HepG2 (cell line): ENCODE measurements around the gene BRCA2. TPM values are rescaled to one million over a fixed set of nuclear protein-coding genes. Genes with fewer than 3 reads are reported as not detected.

Source experiments
- ATAC-seq: fragments of 200-7000 bp; cut with Tn5 transposase; 3 replicates; pipeline ENCODE4 v1.9.1; 2020; ENCODE audit warnings: mild to moderate bottlenecking, moderate library complexity
- BruUV-seq: library from RNA; stranded (reverse); fragments of 400-500 nt; replicated peaks from 2 replicates; lab custom pipeline; 2021; lab: Mats Ljungman, UMichigan
- CTCF ChIA-PET: fragments of 300-600 bp; formaldehyde crosslinking; extraction: SDS; loops from one replicate; lab custom pipeline; 2021; ENCODE audit warnings: low total read pairs, inconsistent platforms, low intra/inter-chr PET ratio; lab: Yijun Ruan, JAX
- POLR2A ChIA-PET: fragments of 350-600 bp; sonication (Branson Sonifier 250); formaldehyde crosslinking; loops from one replicate; lab custom pipeline; 2020; ENCODE audit warnings: antibody characterized with exemption, inconsistent platforms; lab: Yijun Ruan, JAX
- DNase-seq: peaks from one replicate; pipeline ENCODE4 v3.0.0-alpha.2; 2015; ENCODE audit warnings: low spot score
- FAIRE-seq: peaks from 3 replicates; lab custom pipeline; 2011; peaks lifted over from hg19 to GRCh38; lab: Jason Lieb, UNC
- H2AFZ ChIP-seq: one replicate; pipeline ENCODE4 v1.6.1; 2011; ENCODE audit warnings: low read length, inconsistent platforms
- H3K27ac ChIP-seq: fragments of 300-600 bp; 3 replicates; pipeline ENCODE4 v1.8.0; 2011; ENCODE audit warnings: mixed run types, mild to moderate bottlenecking, mixed read lengths, low read length, inconsistent platforms; ENCODE audit not compliant: insufficient read depth; ENCODE audit errors: extremely low read length
- H3K27me3 ChIP-seq, 2 experiments: fragments of 200-600 bp in 1 of 2; 2 replicates in 1 of 2; 3 replicates in 1 of 2; pipeline versions ENCODE4 v1.6.0 to v1.8.0; 2011; ENCODE audit warnings: low read length in 2 of 2, mild to moderate bottlenecking in 2 of 2, moderate library complexity in 2 of 2, inconsistent platforms in 1 of 2; ENCODE audit not compliant: insufficient read depth in 2 of 2, control insufficient read depth in 1 of 2
- H3K36me3 ChIP-seq, 2 experiments: fragments of 200-600 bp in 1 of 2; replicated peaks in 1 of 2; 2 replicates in 1 of 2; 3 replicates in 1 of 2; pipeline versions ENCODE4 v1.5.1 to v1.8.0; 2011; ENCODE audit warnings: low read length in 2 of 2, inconsistent platforms in 1 of 2; ENCODE audit not compliant: insufficient read depth in 2 of 2, control insufficient read depth in 1 of 2
- H3K4me1 ChIP-seq: 2 replicates; pipeline ENCODE4 v1.5.1; 2012; ENCODE audit warnings: low read length, inconsistent platforms; ENCODE audit not compliant: insufficient read depth
- H3K4me2 ChIP-seq: 2 replicates; pipeline ENCODE4 v1.6.0; 2011; ENCODE audit warnings: low read depth, low read length, inconsistent platforms
- H3K4me3 ChIP-seq, 3 experiments: fragments of 200-600 bp in 1 of 3; sonication (generic), shearing (Covaris generic) in 1 of 3; replicated peaks in 1 of 3; 2 replicates each; pipeline ENCODE4 v1.5.1; 2011 to 2016; ENCODE audit warnings: low read length in 3 of 3, inconsistent platforms in 2 of 3, low read depth in 2 of 3, mild to moderate bottlenecking in 2 of 3, control low read depth in 1 of 3, mixed read lengths in 1 of 3; ENCODE audit not compliant: insufficient read depth in 1 of 3
- H3K79me2 ChIP-seq: one replicate; pipeline ENCODE4 v1.6.1; 2011; ENCODE audit warnings: low read length, inconsistent platforms; ENCODE audit not compliant: insufficient read depth
- H3K9ac ChIP-seq: 2 replicates; pipeline ENCODE4 v1.6.0; 2011; ENCODE audit warnings: mild to moderate bottlenecking, low read depth, low read length, inconsistent platforms; ENCODE audit not compliant: insufficient read depth
- H3K9me3 ChIP-seq: 2 replicates; pipeline ENCODE4 v1.5.1; 2012; ENCODE audit warnings: mild to moderate bottlenecking, low read length
- H4K20me1 ChIP-seq: 2 replicates; pipeline ENCODE4 v1.6.0; 2011; ENCODE audit warnings: inconsistent platforms, mild to moderate bottlenecking, low read length, moderate library complexity; ENCODE audit not compliant: insufficient read depth
- AHDC1 ChIP-seq: sonication (generic); formaldehyde crosslinking; IDR thresholded peaks from 2 replicates; pipeline ENCODE4 v1.5.1; 2020; ENCODE audit warnings: mild to moderate bottlenecking, missing genetic modification reagents, borderline replicate concordance
- ARID5B ChIP-seq: IDR thresholded peaks from 2 replicates; pipeline ENCODE4 v1.4.0; 2020; ENCODE audit warnings: mild to moderate bottlenecking, missing genetic modification reagents
- DPF2 ChIP-seq: sonication (generic); formaldehyde crosslinking; IDR thresholded peaks from 2 replicates; pipeline ENCODE4 v1.4.0; 2020; ENCODE audit warnings: mild to moderate bottlenecking, low read depth, missing genetic modification reagents, borderline replicate concordance
- PHF5A ChIP-seq: IDR thresholded peaks from one replicate; pipeline ENCODE4 v1.6.1; 2018; ENCODE audit warnings: low read depth, missing genetic modification reagents; ENCODE audit not compliant: unreplicated experiment
- ZNF576 ChIP-seq: sonication (generic); formaldehyde crosslinking; IDR thresholded peaks from 2 replicates; pipeline ENCODE4 v1.4.0; 2020; ENCODE audit warnings: mild to moderate bottlenecking, missing genetic modification reagents
- ZNF710 ChIP-seq: sonication (generic); formaldehyde crosslinking; IDR thresholded peaks from 2 replicates; pipeline ENCODE4 v1.5.0; 2020; ENCODE audit warnings: mild to moderate bottlenecking, missing genetic modification reagents, borderline replicate concordance
- ZSCAN22 ChIP-seq: sonication (generic); formaldehyde crosslinking; IDR thresholded peaks from 2 replicates; pipeline ENCODE4 v1.4.0; 2020; ENCODE audit warnings: mild to moderate bottlenecking, missing genetic modification reagents
- WGBS: methylation state at CpG from one replicate; pipeline ENCODE4 v1.1.6; 2017; ENCODE audit warnings: low lambda C conversion rate; 5-methylcytosine and 5-hydroxymethylcytosine counted together
- in situ Hi-C: cut with HindIII; loops from 2 replicates; pipeline ENCODE4 v1.10.0; 2017; ENCODE audit warnings: low pct_unique_long_range_greater_than_20kb; ENCODE audit not compliant: extremely low pct_ligation_motif_present
- intact Hi-C: fragments of 100-400 bp; cut with micrococcal nuclease; formaldehyde crosslinking; loops from one replicate; pipeline ENCODE4 v1.10.0; 2022; ENCODE audit not compliant: unreplicated experiment
- polyA plus RNA-seq, 8 experiments: library from polyadenylated mRNA; depleted of rRNA in 3 of 8; stranded (reverse) in 7 of 8; unstranded in 1 of 8; fragments of >200 nt; fragmentation: Illumina TruSeq in 4 of 8; extraction: Trizol in 4 of 8; gene quantifications; 2 replicates each; pipeline versions ENCODE4 v1.2.1 to v1.2.3, GENCODE V29; 2011 to 2016; ENCODE audit warnings: low read depth in 4 of 8, missing spikeins in 1 of 8, mixed read lengths in 1 of 8; ENCODE audit not compliant: insufficient read depth in 1 of 8
- total RNA-seq, 5 experiments: library from RNA; depleted of rRNA; stranded (reverse); fragments of >200 nt; fragmentation: Illumina TruSeq; extraction: Trizol; gene quantifications; 2 replicates each; pipeline ENCODE4 v1.2.3, GENCODE V29; 2016; ENCODE audit warnings: low read depth in 1 of 5
- TF ChIP-seq, protein P1 (sequence below): sonication (generic); formaldehyde crosslinking; IDR thresholded peaks from 2 replicates; pipeline ENCODE4 v1.4.0; 2020; ENCODE audit warnings: missing genetic modification reagents, mild to moderate bottlenecking, borderline replicate concordance

BRCA2 gene
- total and polyA plus RNA-seq, 2 of the 13 experiments (the other 11 are each of a cell fraction or from before 2014, with no cell fraction given) = 3.1 to 24.6 TPM

- ATAC-seq (no peak), DNase-seq (no peak), FAIRE-seq (no peak)
- H3K27me3 ChIP-seq = no peaks in the 10 kb centered on the region
- H3K27ac ChIP-seq = no peak overlapping the region
- intact Hi-C loops = no loop called here
- no TSS peak for BruUV-seq
- H3K79me2 ChIP-seq = no peaks in the 10 kb centered on the region
- peaks cover 4 to 34% of the 10 kb centered on the region in 2 experiments; a peak in 4 of 5 replicates for H3K36me3 ChIP-seq
- peaks cover 29% of the 10 kb centered on the region for H3K4me1 ChIP-seq
- H3K9me3 ChIP-seq = no peaks in the 10 kb centered on the region
- H3K9ac ChIP-seq = no peak overlapping the region
- 93% methylated on average over 3 of the region's 3 CpGs for WGBS
- H3K4me3 ChIP-seq = no peak overlapping the region
- POLR2A ChIA-PET = no interaction called here
- H4K20me1 ChIP-seq = no peaks in the 10 kb centered on the region
- no peak overlapping the region for H2AFZ ChIP-seq
- H3K4me2 ChIP-seq = no peak overlapping the region
- CTCF ChIA-PET = no interaction called here
- in situ Hi-C loops = no loop called here
- TF ChIP-seq PHF5A (CRISPR knock-in tag) (no peak), ZNF576 (CRISPR knock-in tag) (no peak), DPF2 (CRISPR knock-in tag) (no peak), ARID5B (CRISPR knock-in tag) (no peak), ZNF710 (CRISPR knock-in tag) (no peak), ZSCAN22 (CRISPR knock-in tag) (no peak), AHDC1 (no peak)
- TF ChIP-seq, protein P1, sequence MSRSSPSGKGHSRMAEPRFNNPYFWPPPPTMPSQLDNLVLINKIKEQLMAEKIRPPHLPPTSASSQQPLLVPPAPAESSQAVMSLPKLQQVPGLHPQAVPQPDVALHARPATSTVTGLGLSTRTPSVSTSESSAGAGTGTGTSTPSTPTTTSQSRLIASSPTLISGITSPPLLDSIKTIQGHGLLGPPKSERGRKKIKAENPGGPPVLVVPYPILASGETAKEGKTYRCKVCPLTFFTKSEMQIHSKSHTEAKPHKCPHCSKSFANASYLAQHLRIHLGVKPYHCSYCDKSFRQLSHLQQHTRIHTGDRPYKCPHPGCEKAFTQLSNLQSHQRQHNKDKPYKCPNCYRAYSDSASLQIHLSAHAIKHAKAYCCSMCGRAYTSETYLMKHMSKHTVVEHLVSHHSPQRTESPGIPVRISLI = no peak
Observed at GRCh38 chr13:32278426-32278825, 36.9 kb upstream of the BRCA2 start.
